ENCODE data around the gene AGFG2.

- TF ChIP-seq ZNF629 (tag by site-specific recombination; IDR thresholded peaks at IDR 0.05) (no peak), AEBP2 (tag by site-specific recombination; IDR thresholded peaks at IDR 0.05; ENCODE audit: borderline replicate concordance) (no peak), ZBTB6 (tag by site-specific recombination; IDR thresholded peaks at IDR 0.05) (no peak), ZNF121 (tag by site-specific recombination; IDR thresholded peaks at IDR 0.05) (no peak), CTCF (tag by site-specific recombination; IDR thresholded peaks at IDR 0.05) (peak; percentile 87), ZNF529 (tag by site-specific recombination; IDR thresholded peaks at IDR 0.05; ENCODE audit: insufficient replicate concordance) (no peak), ZBTB44 (tag by site-specific recombination; IDR thresholded peaks at IDR 0.05) (no peak)
Observed at GRCh38 chr7:100568896-100569844, 30.2 kb downstream of the AGFG2 start.
